ES-I3 (cell line): ENCODE measurements around the gene ADRB2.

Experiments
- H3K36me3 ChIP-seq: 2 replicates; pipeline ENCODE4 v1.6.1; 2013; ENCODE audit warnings: mild to moderate bottlenecking, low read length, control low read depth, moderate library complexity; ENCODE audit not compliant: insufficient read depth
- H3K4me1 ChIP-seq: 2 replicates; pipeline ENCODE4 v1.6.1; 2013; ENCODE audit warnings: mild to moderate bottlenecking, control low read depth, low read length; ENCODE audit not compliant: insufficient read depth
- H3K9ac ChIP-seq: 2 replicates; pipeline ENCODE4 v1.6.1; 2013; ENCODE audit warnings: low read depth, mild to moderate bottlenecking, low read length, moderate library complexity
- H3K9me3 ChIP-seq: 2 replicates; pipeline ENCODE4 v1.6.1; 2013; ENCODE audit warnings: mild to moderate bottlenecking, low read length, moderate library complexity; ENCODE audit not compliant: control insufficient read depth, insufficient read depth

Gene ADRB2

GRCh38 chr5:148844433-148845280 lies 18.2 kb downstream of the ADRB2 start:
- Histone ChIP-seq H3K9me3 (no peaks in the 10 kb centered on the region), H3K36me3 (no peaks in the 10 kb centered on the region), H3K4me1 (peaks cover 6% of the 10 kb centered on the region; the same call in 1 of the 2 replicates)

GRCh38 chr5:148846930-148847329 lies 20.5 kb downstream of the ADRB2 start:
- Histone ChIP-seq H3K9ac (no peak overlapping the region), H3K36me3 (no peaks in the 10 kb centered on the region), H3K9me3 (no peaks in the 10 kb centered on the region), H3K4me1 (peaks cover 6% of the 10 kb centered on the region; the same call in 1 of the 2 replicates)

More at GRCh38 chr5:148844433-148845280, 18.2 kb downstream of the ADRB2 start:
- no peak overlapping the region for H3K9ac ChIP-seq

- Histone ChIP-seq H3K9ac (no peak overlapping the region), H3K36me3 (no peaks in the 10 kb centered on the region), H3K4me1 (peaks cover 6% of the 10 kb centered on the region; the same call in 1 of the 2 replicates), H3K9me3 (no peaks in the 10 kb centered on the region)
Observed at GRCh38 chr5:148847456-148847855, 21.0 kb downstream of the ADRB2 start.

- Histone ChIP-seq H3K9ac (no peak overlapping the region), H3K9me3 (no peaks in the 10 kb centered on the region), H3K36me3 (no peaks in the 10 kb centered on the region), H3K4me1 (peaks cover under 1% of the 10 kb centered on the region; the same call in 1 of the 2 replicates)
Observed at GRCh38 chr5:148848393-148849031, 22.1 kb downstream of the ADRB2 start.

- no peaks in the 10 kb centered on the region for H3K4me1 ChIP-seq
- no peaks in the 10 kb centered on the region for H3K36me3 ChIP-seq
- H3K9me3 ChIP-seq, result no peaks in the 10 kb centered on the region
- no peak overlapping the region for H3K9ac ChIP-seq
Observed at GRCh38 chr5:148849461-148849860, 23.1 kb downstream of the ADRB2 start.

- H3K4me1 ChIP-seq, result no peaks in the 10 kb centered on the region
- H3K36me3 ChIP-seq, result no peaks in the 10 kb centered on the region
- H3K9me3 ChIP-seq, result no peaks in the 10 kb centered on the region
- H3K9ac ChIP-seq, result no peak overlapping the region
Observed at GRCh38 chr5:148850836-148851235, 24.4 kb downstream of the ADRB2 start.

GRCh38 chr5:148853868-148854267 lies 27.5 kb downstream of the ADRB2 start:
- H3K4me1 ChIP-seq, result peaks cover under 1% of the 10 kb centered on the region; the same call in 1 of the 2 replicates
- H3K36me3 ChIP-seq, result no peaks in the 10 kb centered on the region
- H3K9ac ChIP-seq, result no peak overlapping the region
- no peaks in the 10 kb centered on the region for H3K9me3 ChIP-seq

- H3K9ac ChIP-seq, result no peak overlapping the region
- peaks cover 6% of the 10 kb centered on the region; the same call in 1 of the 2 replicates for H3K4me1 ChIP-seq
- H3K9me3 ChIP-seq, result no peaks in the 10 kb centered on the region
- H3K36me3 ChIP-seq, result no peaks in the 10 kb centered on the region
Observed at GRCh38 chr5:148855249-148856008, 29.0 kb downstream of the ADRB2 start.

GRCh38 chr5:148856009-148856367 lies 29.6 kb downstream of the ADRB2 start:
- no peak overlapping the region for H3K9ac ChIP-seq

GRCh38 chr5:148856424-148856823 lies 30.0 kb downstream of the ADRB2 start:
- H3K9me3 ChIP-seq, result no peaks in the 10 kb centered on the region
- H3K36me3 ChIP-seq, result no peaks in the 10 kb centered on the region

More at GRCh38 chr5:148856009-148856367, 29.6 kb downstream of the ADRB2 start:
- Histone ChIP-seq H3K36me3 (no peaks in the 10 kb centered on the region), H3K9me3 (no peaks in the 10 kb centered on the region), H3K4me1 (peaks cover 6% of the 10 kb centered on the region; the same call in 1 of the 2 replicates)

GRCh38 chr5:148857474-148857873 lies 31.1 kb downstream of the ADRB2 start:
- Histone ChIP-seq H3K4me1 (peaks cover 6% of the 10 kb centered on the region; the same call in 1 of the 2 replicates), H3K9ac (no peak overlapping the region), H3K36me3 (no peaks in the 10 kb centered on the region), H3K9me3 (no peaks in the 10 kb centered on the region; the same call in 1 of the 2 replicates)

More at GRCh38 chr5:148856424-148856823, 30.0 kb downstream of the ADRB2 start:
- Histone ChIP-seq H3K4me1 (peaks cover 6% of the 10 kb centered on the region; the same call in 1 of the 2 replicates), H3K9ac (no peak overlapping the region)

GRCh38 chr5:148858106-148858505 lies 31.7 kb downstream of the ADRB2 start:
- Histone ChIP-seq H3K4me1 (peaks cover 6% of the 10 kb centered on the region; the same call in 1 of the 2 replicates), H3K36me3 (no peaks in the 10 kb centered on the region), H3K9ac (no peak overlapping the region), H3K9me3 (no peaks in the 10 kb centered on the region; the same call in 1 of the 2 replicates)

- Histone ChIP-seq H3K9me3 (no peaks in the 10 kb centered on the region; the same call in 1 of the 2 replicates), H3K36me3 (no peaks in the 10 kb centered on the region), H3K9ac (no peak overlapping the region), H3K4me1 (peaks cover 6% of the 10 kb centered on the region; the same call in 1 of the 2 replicates)
Observed at GRCh38 chr5:148858547-148858946, 32.1 kb downstream of the ADRB2 start.

GRCh38 chr5:148859703-148860102 lies 33.3 kb downstream of the ADRB2 start:
- no peaks in the 10 kb centered on the region; the same call in 1 of the 2 replicates for H3K9me3 ChIP-seq
- peaks cover 6% of the 10 kb centered on the region; the same call in 1 of the 2 replicates for H3K4me1 ChIP-seq
- no peaks in the 10 kb centered on the region for H3K36me3 ChIP-seq
- H3K9ac ChIP-seq, result no peak overlapping the region
